IPS DF 19.7 (cell line): Measurements from ENCODE around the gene MMS22L.
A peak's percentile ranks its signal among the peaks of the same experiment; 100 is the strongest.

Source experiments
- DNase-seq: peaks from one replicate; pipeline ENCODE4 v3.0.0-alpha.2; 2013; ENCODE audit warnings: low read depth, low spot score

The MMS22L gene

GRCh38 chr6:97282726-97283617 lies at the start of gene MMS22L:
MMS22L (minus strand) TSS chr6:97283216; CDS start chr6:97282477, 739 bp downstream.
- peak; percentile 81 for DNase-seq

- no peak for DNase-seq
Measured at GRCh38 chr6:97322811-97323210, 39.8 kb upstream of the MMS22L start.

- DNase-seq = no peak
Measured at GRCh38 chr6:97322226-97322625, 39.2 kb upstream of the MMS22L start.

GRCh38 chr6:97316978-97317377 lies 34.0 kb upstream of the MMS22L start:
- DNase-seq = no peak

GRCh38 chr6:97312241-97312640 lies 29.2 kb upstream of the MMS22L start:
- DNase-seq = no peak

- no peak for DNase-seq
Measured at GRCh38 chr6:97306544-97307320, 23.7 kb upstream of the MMS22L start.

GRCh38 chr6:97305414-97306066 lies 22.5 kb upstream of the MMS22L start:
- DNase-seq = no peak

GRCh38 chr6:97304701-97305100 lies 21.7 kb upstream of the MMS22L start:
- no peak for DNase-seq

GRCh38 chr6:97294451-97294850 lies 11.4 kb upstream of the MMS22L start:
- DNase-seq = no peak

- DNase-seq = no peak
Measured at GRCh38 chr6:97293198-97293696, 10.2 kb upstream of the MMS22L start.

GRCh38 chr6:97292671-97293070 lies 9.7 kb upstream of the MMS22L start:
- DNase-seq = no peak

GRCh38 chr6:97291896-97292295 lies 8.9 kb upstream of the MMS22L start:
- DNase-seq = no peak

- no peak for DNase-seq
Measured at GRCh38 chr6:97289332-97289731, 6.3 kb upstream of the MMS22L start.

- DNase-seq = no peak
Measured at GRCh38 chr6:97288188-97288587, 5.2 kb upstream of the MMS22L start.

GRCh38 chr6:97282238-97282725 lies 734 bp downstream of the MMS22L start:
- no peak for DNase-seq

- DNase-seq = no peak
Measured at GRCh38 chr6:97280766-97281165, 2.2 kb downstream of the MMS22L start.

GRCh38 chr6:97275804-97276203 lies 7.2 kb downstream of the MMS22L start:
- DNase-seq = no peak

GRCh38 chr6:97269821-97270220 lies 13.2 kb downstream of the MMS22L start:
- DNase-seq = no peak

GRCh38 chr6:97262676-97263075 lies 20.3 kb downstream of the MMS22L start:
- no peak for DNase-seq

GRCh38 chr6:97246842-97247241 lies 36.2 kb downstream of the MMS22L start:
- DNase-seq = no peak

- no peak for DNase-seq
Measured at GRCh38 chr6:97240222-97240621, 42.8 kb downstream of the MMS22L start.

- DNase-seq = no peak
Measured at GRCh38 chr6:97231911-97232310, 51.1 kb downstream of the MMS22L start.
